ENCODE results near the gene KLHL26.

GRCh38 chr19:18699403-18700054 is 62.7 kb downstream of the KLHL26 start:
- TF ChIP-seq, protein P1, sequence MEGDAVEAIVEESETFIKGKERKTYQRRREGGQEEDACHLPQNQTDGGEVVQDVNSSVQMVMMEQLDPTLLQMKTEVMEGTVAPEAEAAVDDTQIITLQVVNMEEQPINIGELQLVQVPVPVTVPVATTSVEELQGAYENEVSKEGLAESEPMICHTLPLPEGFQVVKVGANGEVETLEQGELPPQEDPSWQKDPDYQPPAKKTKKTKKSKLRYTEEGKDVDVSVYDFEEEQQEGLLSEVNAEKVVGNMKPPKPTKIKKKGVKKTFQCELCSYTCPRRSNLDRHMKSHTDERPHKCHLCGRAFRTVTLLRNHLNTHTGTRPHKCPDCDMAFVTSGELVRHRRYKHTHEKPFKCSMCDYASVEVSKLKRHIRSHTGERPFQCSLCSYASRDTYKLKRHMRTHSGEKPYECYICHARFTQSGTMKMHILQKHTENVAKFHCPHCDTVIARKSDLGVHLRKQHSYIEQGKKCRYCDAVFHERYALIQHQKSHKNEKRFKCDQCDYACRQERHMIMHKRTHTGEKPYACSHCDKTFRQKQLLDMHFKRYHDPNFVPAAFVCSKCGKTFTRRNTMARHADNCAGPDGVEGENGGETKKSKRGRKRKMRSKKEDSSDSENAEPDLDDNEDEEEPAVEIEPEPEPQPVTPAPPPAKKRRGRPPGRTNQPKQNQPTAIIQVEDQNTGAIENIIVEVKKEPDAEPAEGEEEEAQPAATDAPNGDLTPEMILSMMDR (IDR thresholded peaks at IDR 0.05 in 2 of 3, conservative IDR thresholded peaks at IDR 0.05 in 1 of 3; ENCODE audit: borderline replicate concordance in 1 of 3, insufficient read depth in 1 of 3, low read depth in 2 of 3, low read length in 2 of 3), result no peak
- TF ChIP-seq CEBPB (IDR thresholded peaks at IDR 0.05; ENCODE audit: low read depth) (no peak), POLR2A (IDR thresholded peaks at IDR 0.05; ENCODE audit: borderline replicate concordance, extremely low read depth, insufficient read depth, insufficient read length) (no peak), POLR2AphosphoS5 (IDR thresholded peaks at IDR 0.05; ENCODE audit: low read depth, low read length) (no peak), EZH2phosphoT487 (IDR thresholded peaks at IDR 0.05; ENCODE audit: borderline replicate concordance) (no peak), EZH2 (IDR thresholded peaks at IDR 0.05) (no peak), RAD21 (IDR thresholded peaks at IDR 0.05; ENCODE audit: low read depth) (no peak), MAX (IDR thresholded peaks at IDR 0.05) (no peak), REST (IDR thresholded peaks at IDR 0.05; ENCODE audit: low read depth) (no peak), YY1 (IDR thresholded peaks at IDR 0.05; ENCODE audit: extremely low read depth, insufficient replicate concordance, low read depth, low read length) (no peak), ZNF274 (IDR thresholded peaks at IDR 0.05; ENCODE audit: low read depth, low read length) (no peak)
- TF ChIP-seq, protein P2, sequence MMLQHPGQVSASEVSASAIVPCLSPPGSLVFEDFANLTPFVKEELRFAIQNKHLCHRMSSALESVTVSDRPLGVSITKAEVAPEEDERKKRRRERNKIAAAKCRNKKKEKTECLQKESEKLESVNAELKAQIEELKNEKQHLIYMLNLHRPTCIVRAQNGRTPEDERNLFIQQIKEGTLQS (IDR thresholded peaks at IDR 0.05), result no peak

Measured in HCT116 (cell line).